HG02610 (cell line): ENCODE data around the gene CENPN.

Experiments used
- ATAC-seq: cut with Tn5 transposase; IDR thresholded peaks from one replicate; pipeline ENCODE4 v1.9.1; 2021; ENCODE audit warnings: mild to moderate bottlenecking, moderate library complexity; ENCODE audit not compliant: unreplicated experiment

The CENPN gene

DNA sequence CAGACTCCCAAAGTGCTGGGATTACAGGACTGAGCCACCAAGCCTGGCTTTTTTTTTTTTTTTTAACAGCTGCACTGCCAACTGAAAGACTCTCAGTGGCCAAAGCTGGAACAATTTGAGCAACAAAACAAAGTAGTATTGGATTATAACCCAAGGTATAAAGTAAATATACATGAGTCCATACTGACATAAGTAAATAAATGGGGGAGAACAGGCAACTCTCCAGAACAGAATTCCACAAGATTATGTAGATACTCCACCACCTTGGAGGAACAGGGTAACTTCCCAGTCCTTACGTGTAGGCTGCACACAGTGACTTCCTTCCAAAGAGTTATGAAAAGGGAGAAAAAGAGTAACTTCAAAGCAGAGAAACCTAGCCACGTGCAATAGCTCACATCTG, 16.0 kb upstream of the CENPN start:
- ATAC-seq = no peak

DNA sequence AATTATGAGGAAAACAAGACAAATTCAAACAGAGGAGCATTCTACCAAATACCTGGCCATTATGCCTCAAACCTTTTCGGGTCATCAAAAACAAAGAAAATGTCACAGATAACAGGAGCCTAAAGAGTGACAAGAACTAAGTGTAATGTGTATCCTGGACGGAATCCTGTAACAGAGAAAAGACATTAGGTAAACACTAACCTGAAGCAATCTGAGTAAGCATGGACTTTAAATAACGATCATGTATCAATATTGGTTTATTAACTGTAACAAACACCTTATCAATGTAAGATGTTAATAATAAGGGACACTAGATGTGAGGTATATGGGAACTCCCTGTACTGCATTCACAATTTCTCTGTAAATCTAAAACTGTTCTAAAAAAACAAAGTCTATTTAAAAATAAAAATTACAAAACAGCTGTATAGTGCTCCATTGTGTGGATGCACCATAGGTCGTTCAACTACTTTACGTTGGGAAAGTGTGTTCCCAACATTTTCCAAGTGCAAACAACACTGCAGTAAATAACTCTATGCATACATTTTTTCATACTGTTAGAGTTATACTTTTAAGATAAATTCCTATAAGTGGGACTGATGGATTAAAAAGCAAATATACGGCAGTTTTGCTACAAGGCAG, 15.1 kb upstream of the CENPN start:
- no peak for ATAC-seq

DNA sequence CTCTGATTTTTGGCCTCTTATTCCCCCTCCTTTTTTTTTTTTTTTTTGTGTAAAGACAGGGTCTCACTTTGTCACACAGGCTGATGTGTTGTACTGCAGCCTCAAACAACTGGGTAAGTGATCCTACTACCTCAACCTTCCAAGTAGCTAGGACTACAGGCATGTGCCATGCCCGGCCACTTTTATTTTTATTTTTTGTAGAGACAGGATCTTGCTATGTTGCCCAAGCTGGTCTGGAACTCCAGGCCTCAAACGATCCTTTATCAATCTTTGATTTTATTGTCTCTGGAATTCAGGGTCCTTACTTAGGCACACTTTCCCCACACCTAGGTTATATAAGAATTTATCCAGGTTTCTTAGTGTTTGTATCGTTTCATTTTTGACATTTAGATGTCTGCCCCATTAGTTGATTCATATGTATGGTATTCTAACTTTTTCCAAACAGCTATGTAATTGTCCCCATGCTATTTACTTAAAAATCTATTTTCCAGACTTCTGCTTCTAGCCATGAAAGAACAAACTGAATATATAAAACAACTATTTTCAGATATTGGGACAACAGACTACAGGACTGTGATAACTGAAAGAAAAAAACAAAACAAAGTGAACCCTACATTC, 14.2 kb upstream of the CENPN start:
- ATAC-seq = no peak

DNA sequence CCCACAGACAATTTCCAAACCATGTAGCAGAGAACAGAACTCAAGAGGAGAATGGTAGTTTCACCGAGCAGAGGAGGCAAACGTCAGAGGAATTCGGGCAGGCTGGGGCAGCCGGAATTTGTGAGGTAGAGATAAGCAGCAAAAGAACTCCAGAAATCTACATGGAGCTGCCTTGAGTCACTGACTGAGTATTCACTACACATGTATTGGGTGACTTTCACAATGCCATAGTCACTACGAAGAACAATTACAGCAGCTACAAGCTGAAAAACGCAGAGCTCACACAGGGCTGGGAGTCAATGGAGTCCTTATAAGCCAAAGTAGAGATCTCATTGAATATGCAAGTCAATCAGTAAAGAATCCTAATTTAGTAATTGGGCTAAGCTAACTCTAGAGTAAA, 13.7 kb upstream of the CENPN start:
- ATAC-seq = no peak

DNA sequence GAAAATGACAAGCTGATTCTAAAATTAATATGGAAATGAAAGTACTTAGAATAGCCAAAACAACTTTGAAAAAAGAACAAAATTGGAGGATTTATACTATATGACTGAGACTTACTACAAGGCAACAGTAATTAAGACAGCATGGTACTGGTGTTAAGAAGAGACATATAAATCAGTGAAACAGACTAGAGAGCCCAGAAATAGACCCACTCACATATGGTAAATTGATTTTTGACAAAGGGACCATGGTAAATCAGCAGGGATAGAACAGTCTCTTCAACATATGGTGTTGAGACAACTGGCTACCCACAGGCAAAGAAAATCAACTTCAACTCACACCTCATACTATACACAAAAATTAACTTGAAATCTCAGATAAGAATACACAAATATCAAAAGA, 13.2 kb upstream of the CENPN start:
- no peak for ATAC-seq

DNA sequence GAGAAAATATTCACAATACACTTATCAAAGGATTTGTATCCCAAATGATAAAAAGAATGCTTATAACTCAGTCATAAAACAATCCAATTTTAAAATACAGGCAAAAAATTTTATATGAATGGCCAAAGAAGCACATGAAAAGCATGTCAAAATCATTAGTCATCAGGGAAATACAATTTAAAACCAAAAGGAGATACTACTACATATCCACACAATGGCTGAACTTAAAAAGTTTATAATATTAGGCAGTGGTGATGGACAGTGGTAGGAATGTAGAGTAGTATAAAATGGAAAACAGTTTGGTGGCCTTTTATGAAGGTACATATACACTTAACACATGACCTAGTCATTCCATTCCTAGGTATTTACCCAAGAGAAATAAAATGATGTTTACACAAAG, 12.6 kb upstream of the CENPN start:
- no peak for ATAC-seq

DNA sequence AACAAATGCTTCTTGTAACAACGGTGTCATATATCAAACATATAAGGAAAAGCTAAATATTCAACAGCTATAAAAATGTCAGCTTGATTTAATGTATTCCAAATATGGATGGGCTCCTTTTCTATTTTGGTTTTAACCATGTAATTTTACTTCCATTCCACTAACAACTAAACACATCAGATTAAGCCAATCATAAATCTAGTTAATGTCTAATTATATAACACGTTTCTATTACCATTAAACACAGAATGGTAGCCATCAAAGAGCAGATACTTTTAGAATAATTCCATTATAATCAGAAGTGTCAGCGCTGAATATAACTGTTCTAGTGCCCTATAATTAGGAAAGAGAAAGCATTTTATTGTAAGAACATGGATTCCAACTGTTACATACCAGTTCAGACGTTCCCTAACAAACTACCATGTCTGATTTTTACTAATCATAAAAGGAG, 10.3 kb upstream of the CENPN start:
- no peak for ATAC-seq

DNA sequence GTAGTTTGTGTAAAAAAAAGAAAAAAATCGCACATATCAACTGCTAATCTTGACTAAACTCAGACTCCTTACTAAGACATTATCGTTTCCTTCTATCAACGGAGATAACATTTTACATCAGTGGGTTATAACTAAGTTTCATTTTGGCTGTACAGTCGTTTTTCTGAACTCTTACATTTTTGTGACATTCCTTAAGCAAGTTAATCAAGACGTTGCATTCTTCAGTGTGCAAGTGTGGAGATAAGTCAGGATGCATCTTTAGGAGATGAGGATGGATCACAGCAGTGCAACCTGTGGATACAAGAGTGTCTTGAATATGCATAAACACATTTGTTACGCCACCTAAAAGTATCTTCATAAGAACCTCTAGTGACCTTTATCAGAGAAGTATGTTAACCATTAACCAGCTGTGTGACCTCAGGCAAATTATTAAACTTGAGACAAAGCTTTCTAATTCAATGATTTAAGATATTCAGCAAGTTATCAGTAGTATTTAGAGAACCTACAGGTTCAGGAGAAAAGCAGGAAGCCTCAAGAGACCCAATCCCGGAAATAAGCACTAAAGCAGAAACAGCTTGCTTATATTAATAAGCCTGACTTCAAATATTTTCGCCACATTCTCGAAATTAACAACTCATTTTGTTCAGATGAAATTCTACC, 9.7 kb upstream of the CENPN start:
- peak; percentile 48 for ATAC-seq

DNA sequence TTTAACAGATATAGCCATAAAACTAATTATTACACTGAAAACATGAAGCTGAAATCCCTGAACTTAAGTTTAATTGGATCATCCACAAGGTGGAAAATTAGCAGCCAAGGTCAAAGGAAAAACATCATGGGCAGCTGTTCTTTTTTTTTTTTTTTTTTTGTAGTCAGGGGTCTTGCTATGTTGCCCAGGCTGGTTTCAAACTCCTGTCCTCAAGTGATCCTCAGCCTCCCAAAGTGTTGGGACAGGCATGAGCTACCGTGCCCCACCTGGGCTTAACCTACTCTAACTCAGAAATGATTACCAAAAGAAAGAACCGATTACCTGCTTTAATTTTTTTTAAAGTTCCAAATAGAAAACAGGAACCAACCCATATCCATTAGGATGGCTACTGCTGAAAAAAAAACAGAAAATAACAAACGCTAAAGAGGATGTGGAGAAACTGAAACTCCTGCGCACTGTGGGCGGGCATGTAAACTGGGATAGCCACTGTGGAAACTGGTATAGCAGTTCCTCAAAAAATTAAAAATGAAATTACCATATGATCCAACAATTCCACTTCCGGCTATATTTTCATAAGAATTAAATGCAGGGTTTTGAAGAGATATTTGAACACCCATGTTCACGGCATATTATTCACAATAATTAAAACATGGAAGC, 8.9 kb upstream of the CENPN start:
- no peak for ATAC-seq

DNA sequence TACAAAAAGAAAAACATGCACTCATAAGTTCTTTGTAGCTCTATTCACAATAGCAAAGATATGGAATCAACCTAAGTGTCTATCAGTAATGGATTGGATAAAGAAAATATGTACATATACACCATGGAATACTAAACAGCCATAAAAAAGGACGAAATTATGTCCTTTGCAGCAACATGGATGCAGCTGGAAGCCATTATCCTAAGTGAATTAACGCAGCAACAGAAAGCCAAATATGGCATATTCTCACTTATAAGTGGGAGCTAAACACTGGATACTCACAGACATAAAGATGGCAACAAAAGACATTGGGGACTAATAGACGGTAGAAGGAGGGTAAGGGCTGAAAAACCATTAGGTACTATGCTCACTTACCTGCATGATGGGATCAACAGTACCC, 6.1 kb upstream of the CENPN start:
- no peak for ATAC-seq

DNA sequence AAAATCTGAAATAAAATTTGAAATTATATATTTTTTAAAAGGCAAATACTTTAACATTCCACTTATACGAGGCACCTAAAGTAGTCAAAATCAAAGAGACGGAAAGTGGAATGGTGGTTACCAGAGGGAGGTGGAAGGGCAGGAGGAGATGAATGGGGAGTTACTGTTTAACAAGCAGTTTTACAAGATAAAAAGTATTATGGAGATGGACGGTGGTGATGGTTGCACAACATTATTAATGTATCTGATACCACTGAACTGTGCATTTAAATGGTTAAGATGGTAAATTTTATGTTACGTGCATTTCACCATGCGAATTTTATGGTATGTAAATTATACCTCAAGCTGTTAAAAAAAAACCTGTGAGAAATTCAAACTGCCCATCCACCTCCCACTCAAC, 5.7 kb upstream of the CENPN start:
- no peak for ATAC-seq

DNA sequence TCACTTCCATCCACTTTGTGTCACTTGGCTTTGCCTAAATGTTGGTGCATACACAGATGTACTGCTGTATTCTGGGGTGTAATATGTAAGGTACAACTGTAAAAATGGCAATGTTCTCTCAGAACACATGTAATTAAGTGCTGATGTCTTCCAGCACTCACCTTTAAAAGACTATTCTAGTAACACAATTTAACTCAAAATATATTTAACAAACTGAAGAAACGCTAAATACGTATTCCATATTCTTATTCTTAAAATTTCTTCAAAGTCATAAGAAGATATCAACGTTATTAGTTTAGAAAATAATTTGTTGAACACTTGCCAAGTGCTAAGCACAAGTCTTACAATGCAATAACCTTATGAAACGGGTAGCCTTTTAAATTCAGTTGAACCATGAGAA, 4.0 kb upstream of the CENPN start:
- no peak for ATAC-seq

DNA sequence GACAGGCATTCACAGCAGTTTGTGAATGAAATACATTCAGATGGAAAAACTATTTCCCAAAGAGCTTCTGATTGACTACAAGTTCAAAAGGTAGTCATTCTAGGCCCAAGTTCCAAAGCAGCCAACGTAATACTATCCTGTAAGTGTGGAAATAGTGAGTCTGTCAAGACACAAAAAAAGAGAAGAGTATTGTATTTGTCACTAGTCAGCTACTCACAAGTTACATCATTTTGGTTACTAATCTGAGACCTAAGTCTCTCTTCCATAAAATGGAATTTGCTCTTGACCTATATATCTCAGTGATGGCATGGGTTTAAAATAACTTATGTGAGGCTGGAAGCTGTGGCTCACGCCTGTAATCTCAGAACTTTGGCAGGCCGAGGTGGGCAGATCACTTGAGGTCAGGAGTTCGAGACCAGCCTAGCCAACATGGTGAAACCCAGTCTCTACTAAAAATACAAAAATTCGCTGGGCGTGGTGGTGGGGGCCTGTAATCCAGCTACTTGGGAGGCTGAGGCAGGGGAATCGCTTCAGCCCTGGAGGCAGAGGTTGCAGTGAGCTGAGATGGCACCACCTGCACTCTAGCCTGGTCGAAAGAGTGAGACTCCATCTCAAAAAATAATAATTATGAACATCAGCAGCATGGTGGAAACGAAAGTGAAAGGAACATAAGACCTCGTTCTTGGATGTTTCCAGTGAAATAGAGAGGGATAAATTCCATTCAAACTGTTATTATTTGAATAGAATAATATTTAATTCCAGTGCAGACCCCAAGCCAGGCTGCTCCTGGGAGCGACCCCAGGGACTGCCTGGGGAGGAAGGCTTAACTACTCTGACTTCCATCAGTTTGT, 3.2 kb upstream of the CENPN start:
- ATAC-seq = no peak

DNA sequence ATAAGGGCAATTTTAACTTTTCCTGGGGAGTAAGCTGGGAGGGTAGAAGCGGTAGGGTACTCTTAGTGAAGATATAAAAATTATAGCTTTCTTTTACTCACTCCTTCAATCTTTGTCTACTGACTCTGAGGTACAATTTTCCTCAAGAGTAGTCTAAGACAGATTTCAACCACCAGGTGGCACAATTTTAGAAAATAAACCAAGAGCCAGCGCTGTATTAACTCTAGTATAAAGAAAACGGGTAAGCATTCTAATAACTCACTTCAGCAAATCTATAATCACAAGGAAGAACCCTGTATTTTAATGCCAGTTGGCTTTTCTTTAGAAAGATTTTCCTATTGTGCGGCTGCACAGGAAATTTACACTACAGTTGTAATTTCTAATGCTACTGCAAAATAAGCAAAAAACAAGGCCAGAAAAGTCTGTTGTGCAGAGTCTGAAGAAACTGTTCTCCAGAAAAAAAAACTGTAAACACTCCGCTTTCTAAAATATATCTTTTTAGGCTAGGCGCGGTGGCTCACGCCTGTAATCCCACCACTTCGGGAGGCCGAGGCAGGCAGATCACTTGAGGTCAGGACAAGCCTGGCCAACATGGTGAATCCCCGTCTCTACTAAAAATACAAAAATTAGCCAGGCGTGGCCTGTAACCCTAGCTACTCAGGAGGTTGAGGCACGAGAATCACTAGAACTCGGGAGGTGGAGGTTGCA, 2.2 kb upstream of the CENPN start:
- no peak for ATAC-seq

DNA sequence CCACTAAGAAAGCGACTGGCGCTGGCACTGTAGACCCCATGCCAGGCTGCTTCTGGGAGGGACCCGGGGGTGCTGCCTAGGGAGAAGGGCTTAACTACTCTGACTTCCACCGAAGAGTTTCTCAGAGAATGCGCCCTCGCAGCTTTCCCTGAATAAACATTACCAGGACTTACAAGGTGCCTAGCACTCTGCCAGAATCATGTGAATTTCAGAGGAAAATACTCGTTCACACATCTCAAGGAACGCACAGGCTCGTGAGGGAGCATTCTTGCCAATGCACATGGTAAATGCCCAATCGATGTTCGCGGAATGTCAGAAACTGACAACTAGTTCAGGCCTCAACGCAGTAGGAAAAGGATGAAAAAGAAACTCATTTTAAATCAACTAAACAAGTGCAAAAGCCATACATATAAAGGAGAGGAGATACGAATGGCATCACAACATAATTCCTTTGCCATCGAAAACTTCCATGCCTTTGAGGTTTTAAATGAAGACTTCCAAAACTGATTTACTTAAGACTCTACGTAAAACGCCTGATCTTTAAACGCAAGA, 1.3 kb upstream of the CENPN start:
- no peak for ATAC-seq

DNA sequence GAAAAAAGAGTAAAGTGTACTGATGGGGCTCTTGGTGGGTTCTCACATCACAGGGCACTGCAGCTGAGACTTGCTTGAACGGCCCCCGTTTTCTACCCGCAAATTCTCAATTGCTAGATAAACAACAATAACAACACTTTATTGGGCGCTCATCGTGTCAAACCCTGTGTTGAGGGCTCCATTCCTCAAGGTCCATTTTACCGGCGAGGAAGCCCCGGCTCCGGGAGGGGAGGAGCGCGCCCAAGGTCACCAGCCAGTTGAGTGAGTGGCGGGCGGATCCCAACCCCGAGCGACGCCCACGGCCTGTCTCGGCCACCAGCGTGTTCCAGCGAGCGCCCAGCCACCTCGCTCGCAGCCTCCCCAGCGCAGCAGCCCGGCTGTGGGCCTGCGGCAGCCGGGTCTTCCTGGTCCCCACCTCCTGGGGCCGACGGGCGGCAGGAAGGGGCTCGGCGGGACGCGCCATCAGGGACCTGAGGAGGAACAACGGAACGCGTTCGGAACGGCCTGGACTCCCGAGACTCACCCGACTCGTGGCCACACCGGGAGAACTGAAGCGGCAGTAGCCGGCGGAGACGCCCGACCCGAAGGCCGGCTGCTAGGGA, 702 bp upstream of the CENPN start:
- peak; percentile 28 for ATAC-seq

DNA sequence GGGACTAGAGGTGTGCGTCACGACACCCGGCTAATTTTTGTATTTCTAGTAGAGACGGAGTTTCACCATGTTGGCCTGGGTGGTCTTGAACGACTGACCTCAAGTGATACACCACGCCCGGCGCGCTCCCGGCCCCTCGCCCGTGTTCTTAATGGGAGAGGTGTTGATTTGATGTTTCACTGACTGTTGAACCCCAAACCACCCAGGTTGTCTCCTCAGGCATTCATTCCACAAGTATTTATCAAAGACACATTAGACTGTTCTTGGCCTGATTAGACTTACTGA, 1.4 kb downstream of the CENPN start:
- no peak for ATAC-seq

DNA sequence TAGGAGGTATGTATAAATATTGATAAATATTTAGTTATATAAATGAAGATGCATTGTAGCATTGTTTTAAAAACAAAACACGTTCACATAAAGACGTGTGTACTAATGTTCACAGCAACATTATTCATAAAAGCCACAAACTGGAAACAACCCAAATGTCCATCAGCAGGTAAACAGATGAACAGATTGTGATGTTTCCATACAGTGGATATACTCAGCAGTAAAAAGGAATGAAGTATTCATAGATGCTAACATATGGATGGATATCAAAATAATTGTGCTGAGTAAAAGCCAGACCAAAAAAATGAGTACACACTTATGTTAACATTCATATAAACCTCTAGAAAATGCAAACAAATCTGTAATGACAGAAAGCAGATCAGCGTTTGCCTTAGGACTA, 6.0 kb downstream of the CENPN start:
- ATAC-seq = no peak

DNA sequence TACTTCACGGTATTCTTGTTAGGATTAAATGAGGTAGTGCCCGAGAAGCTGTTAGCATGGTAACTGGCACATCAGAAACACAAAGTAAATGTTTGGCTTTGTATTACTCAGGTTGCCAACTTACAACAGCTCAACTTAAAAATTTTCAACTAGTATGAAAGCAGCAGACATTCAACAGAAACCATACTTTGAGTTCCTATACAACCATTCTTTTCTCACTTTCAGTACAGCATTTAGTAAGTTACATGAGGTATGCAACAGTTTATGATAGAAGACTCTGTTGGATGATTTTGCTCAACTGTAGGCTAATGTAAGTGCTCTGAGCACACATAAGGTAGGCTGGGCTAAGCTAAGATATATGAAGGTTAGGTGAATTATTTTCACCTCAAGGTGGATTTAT, 7.7 kb downstream of the CENPN start:
- ATAC-seq = no peak

DNA sequence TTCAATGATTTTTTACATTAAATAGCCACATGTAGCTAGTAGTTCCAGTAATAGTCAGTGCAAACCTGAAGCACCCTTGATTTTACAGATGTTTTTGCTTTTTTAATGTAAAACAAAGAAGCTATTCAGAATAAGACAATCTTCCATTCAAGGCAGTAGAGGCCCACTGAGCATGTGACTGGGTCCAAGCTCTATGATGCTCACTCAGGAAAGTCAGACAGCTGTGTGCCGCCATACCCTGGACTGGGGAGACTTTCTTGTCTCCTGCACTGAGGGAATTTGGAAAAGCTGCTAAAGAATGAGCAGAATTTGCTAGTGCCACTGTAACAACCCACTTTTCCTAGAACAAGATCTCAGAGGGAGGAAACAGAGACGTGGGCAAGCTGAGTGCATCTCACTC, 11.5 kb downstream of the CENPN start:
- ATAC-seq = no peak
